Measurements from ENCODE around the gene KAT6B.

DNA sequence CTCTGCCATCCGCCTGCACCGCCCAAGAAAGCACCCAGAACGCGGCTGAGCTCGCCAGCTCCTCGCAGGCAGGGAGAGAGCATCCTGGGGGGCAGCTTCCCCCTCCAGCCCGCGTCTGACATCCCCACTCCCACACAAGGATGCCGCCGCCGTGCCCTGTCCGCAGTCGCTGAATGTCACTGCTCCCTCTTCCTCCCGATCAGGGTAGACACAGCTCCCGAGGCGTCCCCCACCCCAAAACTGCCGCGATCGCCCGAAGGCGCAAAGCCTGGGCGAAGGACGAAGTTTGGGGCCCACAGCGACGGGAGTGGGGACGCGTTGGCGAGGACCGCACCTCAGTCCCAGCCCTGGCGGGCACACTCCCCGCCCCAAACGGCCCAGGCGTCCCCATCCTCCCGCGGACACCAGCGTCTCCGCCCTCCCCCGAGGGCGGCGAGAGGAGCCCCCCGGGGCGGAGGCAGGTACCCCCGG lies 1.5 kb upstream of the KAT6B start:
- TF ChIP-seq, protein P1, sequence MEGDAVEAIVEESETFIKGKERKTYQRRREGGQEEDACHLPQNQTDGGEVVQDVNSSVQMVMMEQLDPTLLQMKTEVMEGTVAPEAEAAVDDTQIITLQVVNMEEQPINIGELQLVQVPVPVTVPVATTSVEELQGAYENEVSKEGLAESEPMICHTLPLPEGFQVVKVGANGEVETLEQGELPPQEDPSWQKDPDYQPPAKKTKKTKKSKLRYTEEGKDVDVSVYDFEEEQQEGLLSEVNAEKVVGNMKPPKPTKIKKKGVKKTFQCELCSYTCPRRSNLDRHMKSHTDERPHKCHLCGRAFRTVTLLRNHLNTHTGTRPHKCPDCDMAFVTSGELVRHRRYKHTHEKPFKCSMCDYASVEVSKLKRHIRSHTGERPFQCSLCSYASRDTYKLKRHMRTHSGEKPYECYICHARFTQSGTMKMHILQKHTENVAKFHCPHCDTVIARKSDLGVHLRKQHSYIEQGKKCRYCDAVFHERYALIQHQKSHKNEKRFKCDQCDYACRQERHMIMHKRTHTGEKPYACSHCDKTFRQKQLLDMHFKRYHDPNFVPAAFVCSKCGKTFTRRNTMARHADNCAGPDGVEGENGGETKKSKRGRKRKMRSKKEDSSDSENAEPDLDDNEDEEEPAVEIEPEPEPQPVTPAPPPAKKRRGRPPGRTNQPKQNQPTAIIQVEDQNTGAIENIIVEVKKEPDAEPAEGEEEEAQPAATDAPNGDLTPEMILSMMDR (IDR thresholded peaks at IDR 0.05; ENCODE audit: poor library complexity): no peak
- TF ChIP-seq EZH2 (IDR thresholded peaks at IDR 0.05; ENCODE audit: borderline replicate concordance) (no peak), EZH2phosphoT487 (IDR thresholded peaks at IDR 0.05; ENCODE audit: low read depth, severe bottlenecking, unreplicated experiment) (no peak)

All from hepatocyte (in vitro differentiated cells).